Smooth muscle cell (in vitro differentiated cells): ENCODE data around the gene PICK1. TPM values are rescaled to one million over a fixed set of nuclear protein-coding genes. Genes with fewer than 3 reads are reported as not detected.

ENCODE experiments used
- DNase-seq: peaks from one replicate; lab custom pipeline; 2025; ENCODE audit not compliant: unreplicated experiment; lab: John Stamatoyannopoulos, UW
- H2AFZ ChIP-seq: fragments of 200-600 bp; sonication (generic); 2 replicates; pipeline ENCODE4 v1.6.0; 2016; ENCODE audit warnings: antibody characterized with exemption, low read depth, mild to moderate bottlenecking
- H3F3A ChIP-seq: fragments of 200-600 bp; sonication (generic); 2 replicates; pipeline ENCODE4 v1.6.0; 2017; ENCODE audit warnings: antibody characterized with exemption, low read depth
- H3K27ac ChIP-seq: fragments of 200-600 bp; sonication (generic); 2 replicates; pipeline ENCODE4 v1.5.1; 2016; ENCODE audit warnings: low read depth, mild to moderate bottlenecking
- H3K27me3 ChIP-seq: fragments of 200-600 bp; sonication (generic); 2 replicates; pipeline ENCODE4 v1.6.1; 2016; ENCODE audit warnings: low read depth, mild to moderate bottlenecking
- H3K36me3 ChIP-seq: fragments of 200-600 bp; sonication (generic); 2 replicates; pipeline ENCODE4 v1.5.1; 2016; ENCODE audit warnings: low read depth
- H3K4me1 ChIP-seq: fragments of 200-600 bp; sonication (generic); 2 replicates; pipeline ENCODE4 v1.5.1; 2016; ENCODE audit warnings: low read depth
- H3K4me2 ChIP-seq: fragments of 200-600 bp; sonication (generic); 2 replicates; pipeline ENCODE4 v1.6.0; 2016; ENCODE audit warnings: mild to moderate bottlenecking
- H3K4me3 ChIP-seq: fragments of 200-600 bp; sonication (generic); 2 replicates; pipeline ENCODE4 v1.5.1; 2016; ENCODE audit warnings: mild to moderate bottlenecking
- H3K79me2 ChIP-seq: fragments of 200-600 bp; sonication (generic); 2 replicates; pipeline ENCODE4 v1.6.0; 2016; ENCODE audit warnings: low read depth, mild to moderate bottlenecking
- H3K9ac ChIP-seq: fragments of 200-600 bp; sonication (generic); 2 replicates; pipeline ENCODE4 v1.6.0; 2016; ENCODE audit warnings: low read depth
- H3K9me3 ChIP-seq: fragments of 200-600 bp; sonication (generic); replicated peaks from 2 replicates; pipeline ENCODE4 v1.5.1; 2016; ENCODE audit warnings: low read depth
- H4K20me1 ChIP-seq: fragments of 200-600 bp; sonication (generic); 2 replicates; pipeline ENCODE4 v1.6.0; 2016; ENCODE audit warnings: low read depth
- WGBS: methylation state at CpG from one replicate; pipeline ENCODE4 v1.1.7; 2016; ENCODE audit warnings: low lambda C conversion rate; 5-methylcytosine and 5-hydroxymethylcytosine counted together
- polyA plus RNA-seq: library from polyadenylated mRNA; unstranded; fragments of >200 nt; fragmentation: Nextera tagmentation; extraction: Ambion mirVana; gene quantifications from 2 replicates; pipeline ENCODE4 v1.2.1, GENCODE V29; 2016
- total RNA-seq: library from RNA; depleted of rRNA; stranded (reverse); fragments of >200 nt; gene quantifications from 2 replicates; pipeline ENCODE4 v1.2.3, GENCODE V29; 2014
- TF ChIP-seq, protein P1 (sequence below): fragments of 200-600 bp; sonication (generic); IDR thresholded peaks from 2 replicates; pipeline ENCODE4 v1.5.1; 2017; ENCODE audit warnings: borderline replicate concordance, mild to moderate bottlenecking, antibody characterized with exemption; ENCODE audit not compliant: insufficient read depth, poor library complexity, severe bottlenecking

PICK1 gene
- total and polyA plus RNA-seq, 2 experiments from 2014 or later: 8.8 to 17.5 TPM

DNA sequence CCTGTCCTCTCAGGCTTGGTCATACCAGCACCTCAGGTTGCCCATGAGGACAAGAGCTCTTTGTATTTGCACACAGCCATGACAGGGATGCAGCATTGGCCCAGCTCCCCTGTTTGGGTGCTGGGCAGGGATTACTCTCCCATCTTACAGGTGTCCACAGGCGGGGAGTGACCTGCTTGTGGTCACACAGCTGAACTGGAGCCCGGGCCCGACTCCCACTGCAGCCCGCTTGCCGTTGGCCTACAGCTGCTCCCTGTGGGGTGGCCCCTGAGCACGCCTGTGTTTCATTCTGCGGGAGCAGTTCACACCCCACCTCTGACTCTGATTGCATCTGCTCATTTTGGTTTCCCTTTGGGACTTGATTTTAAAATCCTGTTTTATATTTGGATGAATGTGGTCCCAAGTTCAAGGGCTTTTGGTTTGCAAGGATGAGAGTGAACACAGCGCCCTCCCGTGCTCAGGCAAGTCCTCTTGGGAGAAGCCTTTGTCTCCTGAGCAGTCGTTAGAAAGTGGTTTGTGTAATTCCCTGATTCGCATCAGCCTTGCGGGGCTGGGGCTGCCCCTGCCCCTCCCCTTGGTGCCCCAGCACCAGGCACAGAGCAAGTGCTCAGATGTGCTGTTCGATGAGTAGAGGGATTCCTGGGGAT lies 9.3 kb downstream of the PICK1 start:
- no peaks in the 10 kb centered on the region for H3F3A ChIP-seq
- no peak overlapping the region for H3K4me3 ChIP-seq
- TF ChIP-seq, protein P1, sequence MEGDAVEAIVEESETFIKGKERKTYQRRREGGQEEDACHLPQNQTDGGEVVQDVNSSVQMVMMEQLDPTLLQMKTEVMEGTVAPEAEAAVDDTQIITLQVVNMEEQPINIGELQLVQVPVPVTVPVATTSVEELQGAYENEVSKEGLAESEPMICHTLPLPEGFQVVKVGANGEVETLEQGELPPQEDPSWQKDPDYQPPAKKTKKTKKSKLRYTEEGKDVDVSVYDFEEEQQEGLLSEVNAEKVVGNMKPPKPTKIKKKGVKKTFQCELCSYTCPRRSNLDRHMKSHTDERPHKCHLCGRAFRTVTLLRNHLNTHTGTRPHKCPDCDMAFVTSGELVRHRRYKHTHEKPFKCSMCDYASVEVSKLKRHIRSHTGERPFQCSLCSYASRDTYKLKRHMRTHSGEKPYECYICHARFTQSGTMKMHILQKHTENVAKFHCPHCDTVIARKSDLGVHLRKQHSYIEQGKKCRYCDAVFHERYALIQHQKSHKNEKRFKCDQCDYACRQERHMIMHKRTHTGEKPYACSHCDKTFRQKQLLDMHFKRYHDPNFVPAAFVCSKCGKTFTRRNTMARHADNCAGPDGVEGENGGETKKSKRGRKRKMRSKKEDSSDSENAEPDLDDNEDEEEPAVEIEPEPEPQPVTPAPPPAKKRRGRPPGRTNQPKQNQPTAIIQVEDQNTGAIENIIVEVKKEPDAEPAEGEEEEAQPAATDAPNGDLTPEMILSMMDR: no peak
- 94% methylated on average over 13 of the region's 13 CpGs for WGBS
- no peaks in the 10 kb centered on the region for H4K20me1 ChIP-seq
- H3K79me2 ChIP-seq: no peaks in the 10 kb centered on the region
- H3K9me3 ChIP-seq: no peaks in the 10 kb centered on the region
- H3K27ac ChIP-seq: no peak overlapping the region
- no peak overlapping the region for H3K4me2 ChIP-seq
- H3K36me3 ChIP-seq: no peaks in the 10 kb centered on the region
- no peaks in the 10 kb centered on the region for H3K4me1 ChIP-seq
- H3K9ac ChIP-seq: no peak overlapping the region
- H3K27me3 ChIP-seq: no peaks in the 10 kb centered on the region
- H2AFZ ChIP-seq: no peak overlapping the region
- DNase-seq: no peak

DNA sequence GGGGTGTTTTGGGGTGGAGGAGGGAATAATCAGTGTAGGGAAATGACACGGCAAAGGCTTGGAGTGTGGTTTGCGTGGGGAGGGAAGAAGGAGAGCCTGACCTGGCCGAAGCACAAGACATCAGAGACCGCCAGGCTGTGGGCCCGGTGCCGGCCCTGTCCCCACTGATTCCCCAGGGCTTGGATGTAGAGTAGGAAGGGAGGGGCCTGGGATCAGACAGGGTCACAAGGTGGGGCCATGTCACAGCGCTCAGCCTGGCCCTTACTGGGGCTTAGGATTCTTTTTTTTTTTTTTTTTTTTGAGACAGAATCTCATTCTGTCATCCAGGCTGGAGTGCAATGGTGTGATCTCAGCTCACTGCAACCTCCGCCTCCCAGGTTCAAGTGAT lies 9.8 kb downstream of the PICK1 start:
- 94% methylated on average over 8 of the region's 8 CpGs for WGBS
- H3K9ac ChIP-seq: no peak overlapping the region

DNA sequence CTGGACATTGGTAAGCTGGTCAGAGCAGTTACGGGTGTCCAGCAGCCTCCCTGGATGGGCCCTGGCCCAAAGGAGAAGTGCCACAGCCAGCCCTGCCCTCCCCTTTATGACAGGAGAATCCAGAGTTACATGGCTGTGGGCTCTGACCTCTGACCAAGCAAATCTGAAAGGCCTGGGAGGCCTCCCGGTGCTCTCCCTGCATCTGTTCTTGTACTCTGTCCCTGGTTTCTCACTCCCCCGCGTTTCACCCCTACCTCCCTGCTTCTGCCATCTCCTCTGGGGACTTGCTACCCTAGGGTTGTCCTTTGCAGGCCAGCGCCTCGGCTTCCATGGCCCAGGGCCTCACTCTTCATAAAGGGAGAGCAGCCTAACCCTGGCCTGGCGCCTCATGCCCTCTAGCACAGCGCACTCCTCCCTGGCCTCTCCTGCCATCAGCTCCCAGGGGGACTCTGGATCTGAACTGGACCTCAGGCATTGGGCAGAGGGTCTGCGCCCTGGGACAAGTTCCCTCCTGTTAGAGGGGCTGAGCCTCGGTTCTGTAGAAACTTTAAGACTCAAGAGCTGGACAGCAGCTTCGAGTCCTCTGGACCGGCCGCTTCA lies 10.7 kb downstream of the PICK1 start:
- Histone ChIP-seq H3K79me2 (no peaks in the 10 kb centered on the region), H3K36me3 (no peaks in the 10 kb centered on the region), H3K4me2 (no peak overlapping the region), H3K9ac (no peak overlapping the region), H3K4me3 (no peak overlapping the region), H3K4me1 (no peaks in the 10 kb centered on the region), H4K20me1 (no peaks in the 10 kb centered on the region), H2AFZ (no peak overlapping the region), H3K27ac (no peak overlapping the region), H3K27me3 (no peaks in the 10 kb centered on the region), H3K9me3 (no peaks in the 10 kb centered on the region), H3F3A (no peaks in the 10 kb centered on the region)
- 94% methylated on average over 13 of the region's 13 CpGs for WGBS
- no peak for DNase-seq
- TF ChIP-seq, protein P1: no peak

More for the DNA sequence above, 9.8 kb downstream of the PICK1 start:
- no peak overlapping the region for H3K4me3 ChIP-seq
- H3K4me2 ChIP-seq: no peak overlapping the region
- no peaks in the 10 kb centered on the region for H3K79me2 ChIP-seq
- H4K20me1 ChIP-seq: no peaks in the 10 kb centered on the region
- H3F3A ChIP-seq: no peaks in the 10 kb centered on the region
- H2AFZ ChIP-seq: no peak overlapping the region
- H3K27ac ChIP-seq: no peak overlapping the region
- TF ChIP-seq, protein P1: no peak
- no peaks in the 10 kb centered on the region for H3K27me3 ChIP-seq
- no peaks in the 10 kb centered on the region for H3K9me3 ChIP-seq
- H3K4me1 ChIP-seq: no peaks in the 10 kb centered on the region
- DNase-seq: no peak
- no peaks in the 10 kb centered on the region for H3K36me3 ChIP-seq
